Brain pericyte (primary cell): ENCODE measurements around the gene NPFF.
A peak's percentile ranks its signal among the peaks of the same experiment; 100 is the strongest.

Experiments used
- DNase-seq: peaks from one replicate; pipeline ENCODE4 v3.0.0-alpha.2; 2012; ENCODE audit warnings: low read depth, low spot score

The NPFF gene

GRCh38 chr12:53514628-53515290 lies 7.5 kb upstream of the NPFF start:
- no peak for DNase-seq

- DNase-seq, result no peak
These were observed 6.6 kb upstream of the NPFF start for GRCh38 chr12:53513712-53514410.

- DNase-seq, result no peak
These were observed 3.0 kb upstream of the NPFF start for GRCh38 chr12:53510181-53510812.

GRCh38 chr12:53508534-53509170 lies 1.4 kb upstream of the NPFF start:
- DNase-seq, result no peak

- DNase-seq, result no peak
These were observed 260 bp upstream of the NPFF start for GRCh38 chr12:53507603-53507885.

- no peak for DNase-seq
These were observed 866 bp downstream of the NPFF start for GRCh38 chr12:53506450-53506785.

- DNase-seq, result no peak
These were observed 1.5 kb downstream of the NPFF start for GRCh38 chr12:53505555-53506449.

- no peak for DNase-seq
These were observed 2.2 kb downstream of the NPFF start for GRCh38 chr12:53505086-53505485.

GRCh38 chr12:53504004-53504920 lies 3.0 kb downstream of the NPFF start:
- no peak for DNase-seq

- no peak for DNase-seq
These were observed 4.1 kb downstream of the NPFF start for GRCh38 chr12:53502983-53503728.

- DNase-seq, result no peak
These were observed 5.0 kb downstream of the NPFF start for GRCh38 chr12:53502331-53502730.

- DNase-seq, result no peak
These were observed 5.6 kb downstream of the NPFF start for GRCh38 chr12:53501615-53502181.

- peak; percentile 98 for DNase-seq
These were observed 6.3 kb downstream of the NPFF start, which contains the start of gene TARBP2 for GRCh38 chr12:53500776-53501614. TARBP2 (plus strand) TSS chr12:53501283; CDS start chr12:53501409, 126 bp downstream.

GRCh38 chr12:53500142-53500775 lies 7.0 kb downstream of the NPFF start:
- no peak for DNase-seq

- no peak for DNase-seq
These were observed 7.8 kb downstream of the NPFF start, which contains the start of gene MAP3K12 for GRCh38 chr12:53499266-53500141. MAP3K12 (minus strand) TSS chr12:53499458; CDS start chr12:53487391, 12,067 bp downstream.

- DNase-seq, result no peak
These were observed 9.1 kb downstream of the NPFF start for GRCh38 chr12:53498235-53498630.

GRCh38 chr12:53497461-53497860 lies 9.8 kb downstream of the NPFF start:
- DNase-seq, result no peak
